CD14-positive monocyte (primary cell): ENCODE results near the gene DEGS2. TPM values are rescaled to one million over a fixed set of nuclear protein-coding genes. Genes with fewer than 3 reads are reported as not detected.

Experiments
- DNase-seq, 3 donors: peaks; one replicate each; pipeline ENCODE4 v3.0.0-alpha.2; 2011 to 2022
- H2AFZ ChIP-seq: 2 replicates; pipeline ENCODE4 v1.6.0; 2012; ENCODE audit warnings: mild to moderate bottlenecking, low read depth, low read length, inconsistent platforms; ENCODE audit not compliant: insufficient read depth, poor library complexity, severe bottlenecking
- H3K27ac ChIP-seq, 2 donors: 1 replicate in 1 of 2; 2 replicates in 1 of 2; pipeline ENCODE4 v1.5.1; 2012 to 2013; ENCODE audit warnings: low read length in 2 of 2, control low read depth in 1 of 2, inconsistent platforms in 1 of 2, low read depth in 1 of 2, mild to moderate bottlenecking in 1 of 2
- H3K27me3 ChIP-seq, 2 donors: one replicate each; pipeline versions ENCODE4 v1.6.0 to v1.6.1; 2011 to 2013; ENCODE audit warnings: low read length in 2 of 2; ENCODE audit not compliant: control insufficient read depth in 2 of 2, insufficient read depth in 2 of 2
- H3K36me3 ChIP-seq, 2 donors: replicated peaks in 1 of 2; 1 replicate in 1 of 2; 2 replicates in 1 of 2; pipeline versions ENCODE4 v1.5.1 to v1.6.1; 2012 to 2013; ENCODE audit warnings: low read length in 2 of 2, control low read depth in 1 of 2, inconsistent platforms in 1 of 2, mild to moderate bottlenecking in 1 of 2; ENCODE audit not compliant: insufficient read depth in 2 of 2, control insufficient read depth in 1 of 2
- H3K4me1 ChIP-seq, 2 donors: 1 replicate in 1 of 2; 2 replicates in 1 of 2; pipeline versions ENCODE4 v1.5.1 to v1.6.1; 2012 to 2013; ENCODE audit warnings: low read length in 2 of 2, control low read depth in 1 of 2, inconsistent platforms in 1 of 2, mild to moderate bottlenecking in 1 of 2, moderate library complexity in 1 of 2; ENCODE audit not compliant: insufficient read depth in 2 of 2, control insufficient read depth in 1 of 2
- H3K4me2 ChIP-seq: replicated peaks from 2 replicates; pipeline ENCODE3; 2012; ENCODE audit warnings: low read length, moderate library complexity, mild to moderate bottlenecking; ENCODE audit not compliant: poor library complexity, severe bottlenecking; ENCODE audit errors: extremely low read depth
- H3K4me3 ChIP-seq, 3 experiments: fragments of 200-600 bp in 1 of 3; sonication (generic) in 1 of 3; replicated peaks in 1 of 3; 1 replicate in 2 of 3; 2 replicates in 1 of 3; pipeline ENCODE4 v1.5.1; 2011 to 2013; ENCODE audit warnings: low read length in 3 of 3, mild to moderate bottlenecking in 3 of 3, control low read depth in 2 of 3, low read depth in 2 of 3, inconsistent platforms in 1 of 3, moderate library complexity in 1 of 3
- H3K79me2 ChIP-seq: 2 replicates; pipeline ENCODE4 v1.6.0; 2012; ENCODE audit warnings: mild to moderate bottlenecking, control low read depth, inconsistent platforms, low read length, moderate library complexity; ENCODE audit not compliant: insufficient read depth
- H3K9ac ChIP-seq: 2 replicates; pipeline ENCODE4 v1.6.0; 2017; ENCODE audit warnings: low read length, mild to moderate bottlenecking; ENCODE audit not compliant: insufficient read depth, poor library complexity, severe bottlenecking
- H3K9me3 ChIP-seq, 2 donors: replicated peaks in 1 of 2; 1 replicate in 1 of 2; 2 replicates in 1 of 2; pipeline versions ENCODE4 v1.5.1 to v1.6.1; 2012 to 2013; ENCODE audit warnings: low read length in 2 of 2, control low read depth in 1 of 2; ENCODE audit not compliant: control insufficient read depth in 1 of 2, insufficient read depth in 1 of 2
- H4K20me1 ChIP-seq: 2 replicates; pipeline ENCODE4 v1.6.0; 2012; ENCODE audit warnings: mild to moderate bottlenecking, low read length, control low read depth, moderate library complexity; ENCODE audit not compliant: insufficient read depth
- H3K27ac Mint-ChIP-seq, 7 donors: one replicate each; pipeline ENCODE4 v1.8.0; 2020; ENCODE audit warnings: mild to moderate bottlenecking in 7 of 7, mixed read lengths in 7 of 7, moderate library complexity in 6 of 7, inconsistent platforms in 2 of 7
- H3K27me3 Mint-ChIP-seq, 3 donors: one replicate each; pipeline ENCODE4 v1.8.0; 2021 to 2022; ENCODE audit warnings: low read depth in 3 of 3, mild to moderate bottlenecking in 3 of 3, mixed read lengths in 3 of 3, moderate library complexity in 3 of 3, inconsistent platforms in 1 of 3
- H3K36me3 Mint-ChIP-seq, 2 donors: one replicate each; pipeline ENCODE4 v1.8.0; 2020; ENCODE audit warnings: mixed read lengths in 2 of 2, inconsistent platforms in 1 of 2, mild to moderate bottlenecking in 1 of 2
- H3K4me1 Mint-ChIP-seq: one replicate; pipeline ENCODE4 v1.8.0; 2020; ENCODE audit warnings: mild to moderate bottlenecking, mixed read lengths
- H3K4me3 Mint-ChIP-seq, 2 donors: one replicate each; pipeline ENCODE4 v1.8.0; 2020; ENCODE audit warnings: mild to moderate bottlenecking in 2 of 2, mixed read lengths in 2 of 2, moderate library complexity in 1 of 2
- H3K9me3 Mint-ChIP-seq, 7 donors: one replicate each; pipeline ENCODE4 v1.8.0; 2020 to 2022; ENCODE audit warnings: mixed read lengths in 7 of 7, mild to moderate bottlenecking in 6 of 7, moderate library complexity in 6 of 7, inconsistent platforms in 2 of 7
- CTCF ChIP-seq: fragments of 200-600 bp; IDR thresholded peaks from one replicate; pipeline ENCODE4 v1.8.0; 2022; ENCODE audit warnings: antibody characterized with exemption, mild to moderate bottlenecking
- whole genome bisulfite sequencing: methylation state at CpG from one replicate; pipeline ENCODE4 v1.1.5; 2013; ENCODE audit warnings: missing lambda C conversion rate; ENCODE audit not compliant: insufficient coverage; 5-methylcytosine and 5-hydroxymethylcytosine counted together
- intact Hi-C, 2 donors: fragments of 100-400 bp; cut with micrococcal nuclease; formaldehyde crosslinking; loops; one replicate each; pipeline versions ENCODE4 v1.15.0 to v1.15.1; 2023
- polyA plus RNA-seq, 3 donors: library from polyadenylated mRNA; depleted of rRNA in 1 of 3; unstranded in 2 of 3; stranded (reverse) in 1 of 3; fragments of 300-500 nt in 2 of 3; fragments of >200 nt in 1 of 3; fragmentation: Illumina TruSeq in 2 of 3; gene quantifications; 1 replicate in 2 of 3; 2 replicates in 1 of 3; pipeline ENCODE4 v1.2.3, GENCODE V29; 2012 to 2021

Gene DEGS2
- polyA plus RNA-seq, 3 donors = 0.07 to 0.36 TPM; not detected in 1

- H3K4me1 Mint-ChIP-seq = peaks cover 11% of the 10 kb centered on the region
- intact Hi-C loops = no loop called here
- Histone ChIP-seq H2AFZ (no peak overlapping the region), H3K27ac (no peak overlapping the region), H3K9me3 (peaks cover 11 to 18% of the 10 kb centered on the region in 2 donors), H4K20me1 (no peaks in the 10 kb centered on the region), H3K79me2 (no peaks in the 10 kb centered on the region), H3K4me1 (peaks cover 6 to 8% of the 10 kb centered on the region in 2 donors), H3K36me3 (no peaks in the 10 kb centered on the region), H3K27me3 (peaks cover 0 to 3% of the 10 kb centered on the region in 2 donors), H3K9ac (no peak overlapping the region), H3K4me2 (no peak overlapping the region), H3K4me3 (no peak overlapping the region)
- H3K9me3 Mint-ChIP-seq = peaks cover 12 to 20% (median 19%) of the 10 kb centered on the region in 7 donors
- H3K27me3 Mint-ChIP-seq = peaks cover 7 to 12% (median 9%) of the 10 kb centered on the region in 3 donors
- 91% methylated on average over 9 of the region's 10 CpGs for WGBS
- peaks cover 0 to 3% of the 10 kb centered on the region in 2 donors for H3K36me3 Mint-ChIP-seq
- no peak overlapping the region for H3K4me3 Mint-ChIP-seq
- H3K27ac Mint-ChIP-seq = peak overlapping the region in 1 of 7 donors; percentile 16
- no peak for DNase-seq
- TF ChIP-seq CTCF = no peak
These were observed 7.4 kb downstream of the DEGS2 start for GRCh38 chr14:100152091-100152490.

GRCh38 chr14:100150932-100151587 lies 8.4 kb downstream of the DEGS2 start:
- H3K9ac ChIP-seq = no peak overlapping the region
- no peak overlapping the region for H3K4me2 ChIP-seq
- no peaks in the 10 kb centered on the region for H4K20me1 ChIP-seq
- Mint-ChIP-seq H3K4me1 (peaks cover 19% of the 10 kb centered on the region), H3K9me3 (peaks cover 12 to 20% (median 19%) of the 10 kb centered on the region in 7 donors), H3K27ac (no peak overlapping the region), H3K27me3 (peaks cover 3 to 5% (median 4%) of the 10 kb centered on the region in 3 donors), H3K4me3 (no peak overlapping the region), H3K36me3 (peaks cover 0 to 3% of the 10 kb centered on the region in 2 donors)
- H3K4me1 ChIP-seq = peaks cover 12 to 14% of the 10 kb centered on the region in 2 donors
- no peaks in the 10 kb centered on the region for H3K27me3 ChIP-seq
- no peak overlapping the region for H3K4me3 ChIP-seq
- H3K9me3 ChIP-seq = peaks cover 11 to 18% of the 10 kb centered on the region in 2 donors
- H3K36me3 ChIP-seq = no peaks in the 10 kb centered on the region
- no peak overlapping the region for H3K27ac ChIP-seq
- no peak for TF ChIP-seq CTCF
- no peak overlapping the region for H2AFZ ChIP-seq
- no peak for DNase-seq
- WGBS = 95% methylated on average over 12 of the region's 12 CpGs
- intact Hi-C loops = no loop called here
- H3K79me2 ChIP-seq = no peaks in the 10 kb centered on the region
